Hematopoietic multipotent progenitor cell treated with erythropoietin and hydrocortisone succinate and interleukin-3 and kit ligand, for 17 days (in vitro differentiated cells): ENCODE results near the gene PRPSAP2.
"Not testable (repeated sequence)": the region's sequence is repeated elsewhere in the genome, so short reads cannot be mapped to it uniquely, and the experiment has no call there.

Source experiments
- DNase-seq: peaks from one replicate; pipeline ENCODE4 v3.0.0-alpha.2; 2015; ENCODE audit warnings: low spot score

Gene PRPSAP2

DNA sequence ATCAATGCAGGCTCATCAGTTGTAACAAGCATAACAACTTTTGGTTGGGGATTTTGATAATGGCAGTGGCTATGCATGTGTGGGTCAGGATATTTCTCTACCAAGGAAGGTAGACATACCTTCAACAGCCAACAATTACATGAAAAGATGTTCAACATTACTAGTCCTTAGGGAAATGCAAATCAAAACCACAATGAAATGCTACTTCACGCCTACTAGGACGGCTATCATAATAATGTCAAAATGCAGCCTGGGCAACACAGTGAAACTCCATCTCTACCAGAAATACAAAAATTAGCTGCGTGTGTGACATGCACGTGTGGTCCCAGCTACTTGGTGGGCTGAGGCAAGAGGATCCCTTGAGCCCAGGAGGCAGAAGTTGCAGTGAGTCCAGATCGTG lies 86.7 kb downstream of the PRPSAP2 start:
- no peak for DNase-seq

DNA sequence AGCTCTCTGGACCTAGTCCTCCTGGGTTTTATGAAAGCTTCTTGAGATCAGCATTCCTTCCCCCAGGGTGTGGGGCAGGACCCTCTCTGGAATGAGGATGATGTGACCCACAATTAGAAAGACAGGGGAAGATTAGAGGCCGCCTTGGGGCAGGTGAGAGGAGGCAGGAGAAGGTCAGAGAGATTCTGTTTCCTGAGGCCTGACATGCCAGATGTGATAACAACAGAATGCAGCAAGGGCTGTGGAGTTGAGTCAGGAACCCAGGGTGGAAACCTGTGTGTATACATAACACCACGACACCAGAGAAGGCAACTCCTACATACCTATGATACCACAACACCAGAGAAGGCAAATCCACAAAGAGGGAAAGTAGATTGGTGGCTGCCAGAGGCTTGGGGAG lies 88.6 kb downstream of the PRPSAP2 start:
- no peak for DNase-seq

DNA sequence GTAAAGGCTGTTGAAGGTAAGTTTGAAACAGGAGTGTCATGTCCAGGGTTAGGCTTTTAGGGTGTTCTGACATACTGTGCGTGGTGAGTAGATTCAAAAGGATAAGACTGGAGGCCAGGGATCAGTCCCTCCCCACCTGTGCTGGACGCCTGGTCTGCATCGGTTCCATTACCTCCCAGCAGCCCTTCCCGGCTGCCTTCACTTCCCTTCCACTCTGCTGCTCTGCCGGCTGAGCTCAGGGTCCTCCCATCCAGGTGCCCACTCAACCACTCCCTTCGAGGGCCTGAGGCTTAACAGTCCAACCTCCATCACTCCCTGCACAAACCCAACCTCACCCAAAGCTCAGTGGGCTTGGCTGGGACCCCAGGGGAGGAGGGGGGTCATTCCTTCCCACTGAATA lies 89.9 kb downstream of the PRPSAP2 start:
- DNase-seq: no peak

- DNase-seq: no peak
Measured at GRCh38 chr17:18948476-18949006, 90.6 kb downstream of the PRPSAP2 start.

DNA sequence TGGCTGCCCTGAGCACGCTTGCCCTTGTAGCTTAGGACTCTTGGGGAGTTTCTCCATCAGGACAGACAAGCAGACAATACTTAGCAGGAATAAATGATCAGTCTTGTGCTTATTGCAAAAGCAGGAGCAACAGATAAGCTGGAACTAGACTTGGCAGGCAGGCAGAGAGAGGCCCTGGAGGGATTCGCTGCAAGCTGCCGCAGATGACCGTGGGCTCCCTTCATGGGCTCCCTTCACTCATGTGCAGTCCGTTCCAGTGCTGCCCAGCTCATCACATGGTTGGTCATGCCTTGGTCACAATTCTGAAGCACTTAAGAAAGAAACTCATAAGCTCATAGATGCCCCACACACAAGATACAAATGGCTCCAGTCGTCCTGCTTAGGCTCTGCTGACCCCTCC lies 91.6 kb downstream of the PRPSAP2 start:
- no peak for DNase-seq

DNA sequence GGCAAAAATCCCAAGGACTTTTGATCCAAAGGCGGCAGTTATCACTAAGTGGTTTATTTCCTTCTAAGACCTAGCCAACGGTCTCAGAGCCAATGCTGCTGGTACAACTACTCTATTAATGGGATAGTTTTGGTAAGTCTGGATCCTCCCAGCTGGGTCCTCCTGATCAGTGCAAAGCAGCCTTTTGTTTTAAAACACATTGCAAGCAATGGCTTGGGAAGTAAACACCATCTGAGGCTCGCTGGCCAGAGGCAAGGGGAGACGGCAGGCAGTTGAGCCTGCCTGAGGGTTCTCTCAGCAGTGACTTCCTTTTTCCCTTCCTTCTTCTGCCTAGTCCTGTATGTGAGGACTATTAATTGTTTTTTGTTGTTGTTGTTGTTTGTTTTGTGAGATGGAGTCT lies 92.4 kb downstream of the PRPSAP2 start:
- no peak for DNase-seq

- no peak for DNase-seq
Measured at GRCh38 chr17:18950944-18951905, 93.3 kb downstream of the PRPSAP2 start.

DNA sequence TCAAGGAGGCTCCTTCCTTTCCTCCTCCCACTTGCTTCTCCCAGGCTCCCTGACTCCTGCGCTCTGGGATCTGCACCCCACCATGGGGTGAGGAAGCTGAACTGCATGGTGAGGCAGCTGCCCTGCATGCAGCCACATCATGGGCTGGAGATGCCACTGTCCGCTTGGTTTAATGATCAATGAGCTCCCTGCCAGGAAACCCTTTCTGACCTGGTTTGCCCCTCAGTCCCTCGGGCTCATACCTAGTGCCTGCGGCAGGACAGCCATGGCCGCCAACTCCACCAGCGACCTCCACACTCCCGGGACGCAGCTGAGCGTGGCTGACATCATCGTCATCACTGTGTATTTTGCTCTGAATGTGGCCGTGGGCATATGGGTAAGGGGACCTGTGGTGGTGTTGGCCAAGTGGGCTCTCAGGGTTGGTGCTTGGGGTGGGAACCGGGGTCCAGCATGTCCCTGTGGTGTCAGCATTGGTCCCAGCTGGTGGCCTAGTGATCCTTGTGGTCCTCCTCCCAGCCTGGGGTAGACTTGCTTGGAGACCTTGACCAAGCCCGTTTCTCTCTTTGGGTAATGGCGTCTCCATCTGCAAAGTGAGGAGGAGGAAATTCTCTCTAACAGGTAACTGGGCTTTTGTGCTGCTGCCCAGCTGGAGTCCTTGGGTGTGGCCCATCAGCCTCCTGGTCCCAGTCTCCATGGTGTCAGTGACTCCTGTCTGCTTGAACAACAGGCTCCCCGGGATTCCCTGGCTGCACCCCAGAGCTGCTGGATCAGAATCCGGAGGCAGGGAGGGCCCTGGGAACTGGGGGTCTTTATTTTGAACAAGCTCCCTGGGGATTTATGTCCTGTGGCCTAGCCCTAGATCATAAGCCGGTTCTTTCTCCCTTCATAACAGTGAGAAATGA lies 94.3 kb downstream of the PRPSAP2 start, which contains the start of gene SLC5A10:
Gene SLC5A10, plus strand, starts transcription at position 225 of the 902 bp plus-strand sequence. Its CDS starts 41 bp downstream, at position 266.
- no peak for DNase-seq

DNA sequence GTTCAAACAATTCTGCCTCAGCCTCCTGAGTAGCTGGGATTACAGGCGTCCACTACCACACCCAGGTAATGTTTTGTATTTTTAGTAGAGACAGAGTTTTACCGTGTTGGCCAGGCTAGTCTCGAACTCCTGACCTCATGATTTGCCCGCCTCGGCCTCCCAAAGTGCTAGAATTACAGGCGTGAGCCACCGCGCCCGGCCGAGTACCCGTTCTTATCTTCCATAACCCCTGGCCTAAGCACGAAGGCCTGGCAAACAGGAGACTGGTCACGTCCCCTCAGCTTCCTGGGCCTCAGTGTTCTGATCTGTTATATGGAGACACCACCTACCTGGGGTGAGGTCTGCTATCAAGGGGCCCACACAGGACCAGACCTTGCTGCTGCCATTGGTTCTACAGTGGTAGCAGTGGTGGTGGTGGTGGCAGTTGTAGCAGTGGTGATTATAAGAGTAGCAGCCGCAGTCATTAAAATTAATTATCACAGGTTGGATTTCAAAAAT lies 95.3 kb downstream of the PRPSAP2 start:
- no peak for DNase-seq

GRCh38 chr17:18954321-18954720 lies 96.4 kb downstream of the PRPSAP2 start:
- DNase-seq: no peak

DNA sequence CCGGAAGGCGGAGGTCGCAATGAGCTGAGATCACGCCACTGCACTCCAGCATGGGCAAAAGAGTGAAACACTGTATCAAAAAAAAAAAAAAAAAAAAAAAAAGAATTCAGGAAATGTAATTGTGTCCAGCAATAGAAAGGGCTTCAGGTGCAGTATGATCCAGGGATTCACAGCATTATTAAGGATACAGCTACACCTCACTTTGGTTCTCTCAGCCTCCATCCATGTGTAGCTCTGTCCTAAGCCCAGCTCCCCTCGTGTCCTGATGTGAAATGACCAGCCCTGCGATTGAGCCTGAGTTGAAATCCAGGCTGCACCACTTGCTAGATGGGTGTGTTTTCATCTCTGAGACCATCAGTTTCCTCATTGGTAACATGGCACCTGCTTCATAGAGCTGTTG lies 97.1 kb downstream of the PRPSAP2 start:
- DNase-seq: no peak

- not testable (repeated sequence) for DNase-seq
Measured at GRCh38 chr17:18956021-18956420, 98.1 kb downstream of the PRPSAP2 start.

- no peak for DNase-seq
Measured at GRCh38 chr17:18956581-18956980, 98.7 kb downstream of the PRPSAP2 start.

DNA sequence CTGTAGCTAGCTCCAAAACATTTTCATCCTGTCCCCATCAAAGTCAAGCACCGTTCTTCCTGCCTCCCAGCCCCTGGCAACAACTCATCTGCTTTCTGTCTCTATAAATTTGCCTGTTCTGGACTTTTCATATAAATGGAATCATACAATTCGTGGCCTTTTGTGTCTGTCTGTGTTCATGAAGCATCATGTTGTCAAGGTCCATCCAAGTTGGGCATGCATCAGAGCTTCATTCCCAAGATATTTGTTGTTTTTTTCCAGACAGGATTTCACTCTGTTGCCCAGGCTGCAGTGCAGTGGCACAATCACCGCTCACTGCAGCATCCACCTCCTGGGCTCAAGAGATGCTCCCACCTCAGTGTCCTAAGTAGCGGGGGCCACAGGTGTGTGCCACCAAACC lies 99.9 kb downstream of the PRPSAP2 start:
- no peak for DNase-seq

DNA sequence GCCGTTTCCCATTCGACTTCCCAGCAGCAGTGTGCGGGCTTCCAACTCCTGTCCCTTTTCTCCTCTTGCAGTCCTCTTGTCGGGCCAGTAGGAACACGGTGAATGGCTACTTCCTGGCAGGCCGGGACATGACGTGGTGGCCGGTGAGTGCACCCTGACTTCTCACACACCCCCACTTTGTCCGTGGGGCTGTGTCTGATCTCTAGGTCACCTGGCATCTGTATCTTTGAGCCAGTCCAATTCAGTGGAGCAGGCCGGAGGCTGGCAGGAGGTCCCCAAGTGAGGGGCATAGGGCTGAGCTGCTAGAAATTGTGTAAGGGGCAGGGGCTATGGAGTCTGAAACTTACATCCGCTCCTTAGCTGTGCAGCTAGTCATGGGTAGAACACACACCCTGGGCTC lies 100.7 kb downstream of the PRPSAP2 start:
- no peak for DNase-seq

- no peak for DNase-seq
Measured at GRCh38 chr17:18959071-18959844, 101.3 kb downstream of the PRPSAP2 start.

- no peak for DNase-seq
Measured at GRCh38 chr17:18959845-18960240, 101.9 kb downstream of the PRPSAP2 start.

GRCh38 chr17:18960241-18960665 lies 102.3 kb downstream of the PRPSAP2 start:
- no peak for DNase-seq

DNA sequence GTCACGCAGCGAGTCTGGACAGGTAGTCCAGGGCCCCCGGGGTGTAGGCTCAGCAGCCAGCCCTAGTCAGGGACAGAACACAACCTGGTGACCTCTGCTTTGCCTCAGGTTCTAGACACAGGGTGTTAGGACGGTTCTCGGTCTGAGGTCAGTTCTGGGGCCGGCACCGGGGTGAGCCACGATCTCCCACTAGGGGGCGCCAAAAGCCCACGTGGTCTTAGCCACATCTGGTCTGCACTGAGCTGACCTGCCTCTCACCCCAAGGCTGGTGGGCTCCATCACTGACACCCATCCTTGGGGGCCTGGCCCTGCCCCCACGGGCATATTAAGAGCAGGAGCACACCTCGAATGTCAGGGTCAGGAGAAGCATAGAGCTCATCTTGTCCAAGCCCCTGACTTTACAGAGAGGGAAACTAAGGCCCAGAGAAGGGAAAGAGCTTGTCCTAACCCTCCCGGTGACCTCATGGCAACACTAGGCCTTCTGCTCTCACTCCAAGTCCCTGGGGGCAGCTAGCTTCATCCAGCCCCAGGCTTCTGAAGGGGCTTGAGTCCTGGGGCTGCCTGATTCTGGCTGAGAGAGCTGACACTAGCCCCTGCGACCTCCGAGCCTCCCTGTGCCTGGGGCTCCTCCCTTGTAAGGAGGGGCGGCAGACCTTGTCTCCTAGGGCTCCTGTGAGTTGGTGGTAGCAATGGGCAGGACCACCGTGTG lies 103.0 kb downstream of the PRPSAP2 start:
- peak; percentile 79 for DNase-seq

- no peak for DNase-seq
Measured at GRCh38 chr17:18961634-18962493, 103.9 kb downstream of the PRPSAP2 start.
